GM18517 (cell line): ENCODE results near the gene ZNF30.
"Not testable (repeated sequence)": the region's sequence is repeated elsewhere in the genome, so short reads cannot be mapped to it uniquely, and the experiment has no call there.

ENCODE experiments used
- ATAC-seq: cut with Tn5 transposase; IDR thresholded peaks from one replicate; pipeline ENCODE4 v1.9.1; 2021; ENCODE audit warnings: mild to moderate bottlenecking, moderate library complexity; ENCODE audit not compliant: unreplicated experiment

Gene ZNF30

DNA sequence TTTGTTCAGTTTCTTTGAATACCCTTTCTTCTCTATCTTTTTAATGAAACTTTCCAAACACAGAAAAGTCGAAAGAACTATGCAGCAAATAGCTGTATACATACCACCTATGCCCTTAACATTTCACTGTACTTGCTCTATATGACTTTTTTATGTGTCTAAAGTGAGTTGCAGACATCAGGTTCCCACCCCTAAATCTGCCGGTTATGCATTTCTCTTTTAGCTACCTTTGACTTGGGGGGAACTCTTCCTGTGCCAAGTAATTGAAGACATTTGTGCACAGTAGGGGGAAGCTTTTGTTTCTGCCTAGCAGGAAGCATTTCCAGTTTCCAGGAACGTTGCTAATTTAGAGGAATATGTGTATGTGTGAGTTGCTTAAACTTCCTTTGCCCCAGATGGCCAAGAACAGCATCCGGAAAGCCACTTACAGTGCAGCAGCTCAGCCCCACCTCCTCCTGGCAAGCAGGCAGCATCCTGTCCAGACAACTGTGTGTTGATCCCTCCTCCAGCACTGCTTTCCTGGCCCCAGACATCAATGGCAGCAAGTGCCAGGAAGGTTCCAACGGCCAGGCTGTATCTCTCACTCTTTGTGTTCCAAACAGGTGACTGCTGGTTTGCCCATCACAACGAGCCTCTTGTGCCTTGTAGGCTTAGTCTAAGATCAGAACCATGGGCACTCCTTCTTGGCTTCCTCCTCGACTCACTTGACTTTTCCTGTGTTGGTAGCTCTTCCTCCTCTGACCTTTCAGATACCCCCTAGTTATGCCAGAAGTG, 58.7 kb downstream of the ZNF30 start:
- no peak for ATAC-seq

DNA sequence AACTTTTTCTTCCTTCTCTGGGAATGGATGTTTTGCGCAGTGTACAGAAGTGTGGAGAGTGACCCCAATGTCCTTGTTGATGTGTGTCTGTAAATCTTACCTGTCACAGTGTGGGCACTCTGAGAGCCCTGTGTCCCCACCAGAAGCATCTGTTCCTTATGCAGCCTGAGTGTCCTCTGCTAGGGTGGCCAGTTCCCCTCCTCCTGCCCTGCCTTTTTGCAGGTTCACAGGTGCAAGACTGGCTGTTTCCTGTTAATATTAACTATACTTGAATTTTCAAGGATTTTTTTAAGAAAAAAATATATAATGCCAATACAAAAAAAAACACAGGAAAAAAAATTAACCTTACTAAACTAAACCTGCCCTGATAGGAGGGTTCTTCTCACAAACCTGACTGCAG, 61.4 kb downstream of the ZNF30 start:
- no peak for ATAC-seq

DNA sequence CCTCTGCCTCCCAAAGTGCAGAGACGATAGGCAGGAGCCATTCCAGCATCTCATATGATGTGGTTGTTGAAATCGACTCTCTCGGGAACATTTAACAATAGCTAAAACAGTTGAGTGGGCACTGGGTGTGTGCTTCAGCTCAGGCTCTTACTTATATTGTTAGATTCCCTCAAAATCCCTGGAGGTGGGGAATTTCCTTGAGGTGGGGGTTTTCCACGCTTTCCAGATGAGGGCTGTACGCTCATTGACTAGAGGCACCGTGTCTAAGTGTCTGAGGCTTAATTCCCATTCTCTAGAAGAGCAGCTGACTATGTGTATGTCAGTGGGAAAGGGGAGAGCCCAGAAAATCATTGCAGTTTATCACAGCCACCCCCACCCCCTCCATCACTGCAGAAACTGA, 62.6 kb downstream of the ZNF30 start:
- ATAC-seq = no peak

DNA sequence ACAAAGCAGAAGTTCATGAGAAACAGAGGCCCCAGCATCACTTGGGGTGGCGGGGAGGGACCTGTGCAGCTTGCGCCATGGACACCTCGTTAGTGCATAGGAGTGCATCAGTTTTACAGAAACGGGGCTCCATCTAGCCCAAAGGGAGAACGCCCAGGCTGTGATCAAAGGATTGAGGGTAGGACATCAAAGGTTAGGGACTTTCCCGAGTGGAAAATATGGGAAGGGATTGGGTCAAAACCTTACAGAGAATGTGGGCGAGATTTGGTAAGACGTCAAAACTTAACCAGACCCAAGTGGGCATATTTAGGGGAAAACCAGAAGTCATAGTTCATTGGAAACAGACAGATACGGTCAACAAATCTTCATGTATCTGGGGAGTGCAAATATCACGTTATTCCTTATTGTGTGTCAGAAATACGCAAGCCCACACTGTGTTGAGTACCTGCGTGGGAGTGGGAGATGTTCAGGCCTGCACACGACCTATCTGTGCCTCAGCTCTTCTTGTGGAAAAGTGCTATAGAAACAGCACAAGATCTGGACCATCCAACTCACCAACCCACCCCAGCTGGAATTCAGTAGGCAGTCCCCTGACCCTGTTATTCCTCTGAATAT, 64.0 kb downstream of the ZNF30 start:
- ATAC-seq = no peak

DNA sequence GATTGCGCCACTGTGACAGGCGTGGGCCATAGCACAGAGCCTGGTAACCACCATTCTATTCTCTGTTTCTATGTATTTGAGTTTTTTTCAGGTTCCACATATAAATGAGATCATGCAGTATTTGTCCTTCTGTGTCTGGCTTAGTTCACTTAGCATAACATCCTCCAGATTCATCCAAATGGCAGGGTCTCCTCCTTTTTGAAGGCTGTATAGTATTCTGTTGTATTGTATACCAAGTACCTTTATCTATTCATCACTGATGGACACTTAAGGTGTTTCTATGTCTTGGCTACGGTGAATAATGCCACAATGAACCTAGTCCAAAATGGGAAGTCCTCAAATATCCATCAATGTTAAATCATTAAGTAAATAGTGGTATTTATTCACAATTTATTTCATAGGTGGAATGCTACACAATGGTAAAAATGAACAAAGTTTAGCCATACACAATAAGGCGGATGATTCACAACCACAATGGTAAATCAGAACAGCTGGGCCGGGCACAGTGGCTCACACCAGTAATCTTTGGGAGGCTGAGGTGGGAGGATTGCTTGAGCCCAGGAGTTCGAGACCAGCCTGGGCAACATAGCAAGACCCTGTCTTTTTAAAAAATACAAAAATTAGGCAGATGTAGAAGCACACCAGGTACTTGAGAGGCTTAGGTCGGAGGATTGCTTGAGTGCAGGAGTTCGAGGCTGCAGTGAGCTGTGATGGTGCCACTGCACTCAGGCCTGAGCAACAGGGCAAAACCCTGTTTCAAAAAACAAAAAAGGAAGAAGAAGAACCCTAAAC, 65.0 kb downstream of the ZNF30 start:
- no peak for ATAC-seq

DNA sequence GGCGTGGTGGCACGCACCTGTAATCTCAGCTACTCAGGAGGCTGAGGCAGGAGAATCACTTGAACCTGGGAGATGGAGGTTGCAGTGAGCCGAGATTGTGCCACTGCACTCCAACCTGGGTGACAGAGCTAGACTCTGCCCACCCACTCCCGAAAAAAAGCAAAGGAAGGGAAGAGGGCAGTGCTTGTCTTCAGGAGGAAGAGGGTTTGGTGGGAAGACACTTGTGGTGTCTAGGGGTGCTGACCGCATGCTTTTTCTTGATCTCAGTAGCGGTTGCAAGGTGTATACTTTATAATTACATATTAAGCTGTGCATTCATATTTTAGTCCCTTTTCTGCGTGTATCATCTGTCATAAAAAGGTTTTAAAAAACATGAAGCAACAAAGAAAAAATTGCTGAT, 65.9 kb downstream of the ZNF30 start:
- not testable (repeated sequence) for ATAC-seq

DNA sequence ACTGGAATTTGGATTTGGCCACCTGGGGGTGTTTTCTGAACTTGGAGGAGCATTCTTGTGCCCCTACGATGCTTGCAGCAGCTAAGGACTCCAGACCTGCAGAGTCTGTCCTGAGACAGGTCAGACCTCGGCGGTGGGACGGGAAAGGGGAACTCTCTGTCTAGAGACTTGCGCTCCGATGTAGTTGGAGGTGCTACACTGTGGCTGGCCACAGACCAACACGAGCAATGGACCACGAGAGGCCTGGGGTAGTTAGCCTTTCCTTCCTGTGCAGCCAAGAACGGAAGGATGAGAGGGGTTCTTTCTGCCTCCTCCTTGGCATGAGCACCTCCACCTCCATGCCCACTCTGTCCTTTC, 67.6 kb downstream of the ZNF30 start:
- no peak for ATAC-seq
